Measurements from ENCODE around the gene GAS2L2. TPM values are rescaled to one million over a fixed set of nuclear protein-coding genes. Genes with fewer than 3 reads are reported as not detected.

GAS2L2 gene
- total RNA-seq, 2 donors from 2014 or later, result 0.16 TPM; not detected in 1

- peaks cover 9 to 12% of the 10 kb centered on the region in 2 donors for H3K36me3 Mint-ChIP-seq
- DNase-seq (ENCODE audit: low spot score in 2 of 2), result no peak
- ATAC-seq, result no peak
Measured at GRCh38 chr17:35698800-35699199, 54.2 kb downstream of the GAS2L2 start.

GRCh38 chr17:35695613-35696012 lies 57.4 kb downstream of the GAS2L2 start:
- ATAC-seq (no peak), DNase-seq (ENCODE audit: low spot score in 2 of 2) (no peak)
- Mint-ChIP-seq H3K27ac (no peak overlapping the region), H3K36me3 (no peaks in the 10 kb centered on the region), H3K9me3 (no peaks in the 10 kb centered on the region)

More at GRCh38 chr17:35698800-35699199, 54.2 kb downstream of the GAS2L2 start:
- no peak overlapping the region for H3K27ac Mint-ChIP-seq
- H3K9me3 Mint-ChIP-seq, result peaks cover 0 to 7% of the 10 kb centered on the region in 2 donors

GRCh38 chr17:35694906-35695305 lies 58.1 kb downstream of the GAS2L2 start:
- no peak for DNase-seq (ENCODE audit: low spot score in 2 of 2)
- Mint-ChIP-seq H3K27ac (no peak overlapping the region), H3K9me3 (no peaks in the 10 kb centered on the region), H3K36me3 (peaks cover 4% of the 10 kb centered on the region in 2 donors)
- ATAC-seq, result no peak

Other genes starting within 250 kb of the GAS2L2 start
- gene SLFN12L, start 215.6 kb downstream of the GAS2L2 start, total RNA-seq, result 10 to 100 TPM; 33.7 to 43.2 TPM
- gene SLFN14, start 192.4 kb downstream of the GAS2L2 start, total RNA-seq, result under 1 TPM in 1 of 2 donors, not detected in 1; 0.08 TPM
- 1 to 10 TPM; 5.1 to 5.6 TPM for gene PEX12, start 174.7 kb downstream of the GAS2L2 start, total RNA-seq
- 100 to 1,000 TPM; 185 to 202 TPM for gene AP2B1, start 165.9 kb downstream of the GAS2L2 start, total RNA-seq
- gene RASL10B, start 21.6 kb downstream of the GAS2L2 start, total RNA-seq, result 1 to 10 TPM in 1 of 2 donors, not detected in 1; 1.1 TPM
- not detected for gene C17orf50, start 7.6 kb upstream of the GAS2L2 start, total RNA-seq
- gene MMP28, start 42.4 kb upstream of the GAS2L2 start, total RNA-seq, result under 1 TPM in 1 of 2 donors, not detected in 1; 0.74 TPM
- gene TAF15, start 56.2 kb upstream of the GAS2L2 start, total RNA-seq, result 100 to 1,000 TPM; 283 to 312 TPM
- not detected for gene HEATR9, start 115.7 kb upstream of the GAS2L2 start, total RNA-seq
- 10 to 100 TPM; 13.1 to 14.7 TPM for gene CCL5, start 127.1 kb upstream of the GAS2L2 start, total RNA-seq
- 10 to 100 TPM in 1 of 2 donors, 1 to 10 TPM in 1; 8.4 to 12.8 TPM for gene RDM1, start 177.5 kb upstream of the GAS2L2 start, total RNA-seq
- not detected for gene LYZL6, start 190.5 kb upstream of the GAS2L2 start, total RNA-seq
- not detected for gene CCL16, start 228.3 kb upstream of the GAS2L2 start, total RNA-seq
- not detected for gene CCL14, start 233.5 kb upstream of the GAS2L2 start, total RNA-seq
- not detected for gene CCL15, start 248.3 kb upstream of the GAS2L2 start, total RNA-seq

All from activated naive CD4-positive, alpha-beta T cell treated with anti-CD3 and anti-CD28 coated beads, Interleukin-2, amount 50 U/mL, for 72 hours (primary cell).